Measurements from ENCODE around the gene TMBIM1. TPM values are rescaled to one million over a fixed set of nuclear protein-coding genes. Genes with fewer than 3 reads are reported as not detected.

The TMBIM1 gene
- 74.4 TPM for polyA plus RNA-seq (2013, experiment 1 of 2)
- 72.5 TPM for polyA plus RNA-seq (2013, experiment 2 of 2)

GRCh38 chr2:218292048-218293014 is at the start of gene TMBIM1:
Gene TMBIM1 (minus strand): TSS chr2:218292503. CDS start chr2:218282141, 10,362 bp downstream.
- Histone ChIP-seq H3K27ac (ENCODE audit: low read depth, low read length, severe bottlenecking) (no peak within 1 kb of the TSS), H3K9me3 (ENCODE audit: control insufficient read depth, low read length) (no peaks in the 10 kb centered on the region), H3K4me1 (ENCODE audit: control insufficient read depth, insufficient read depth, low read length, poor library complexity, severe bottlenecking) (peaks cover 37% of the 10 kb centered on the region), H3K4me3 (ENCODE audit: extremely low read depth, insufficient read depth, low read length, poor library complexity, severe bottlenecking) (peak within 1 kb of the TSS; percentile 51), H3K36me3 (ENCODE audit: control insufficient read depth, insufficient read depth, low read length) (no peaks in the 10 kb centered on the region)
- WGBS, 2 experiments (ENCODE audit: insufficient coverage in 2 of 2): 46% methylated on average over 23 to 30 of the region's 63 CpGs

- H3K27ac ChIP-seq (ENCODE audit: low read depth, low read length, severe bottlenecking): no peak overlapping the region
- no peaks in the 10 kb centered on the region for H3K9me3 ChIP-seq (ENCODE audit: control insufficient read depth, low read length)
- H3K36me3 ChIP-seq (ENCODE audit: control insufficient read depth, insufficient read depth, low read length): peaks cover 5% of the 10 kb centered on the region
- H3K4me1 ChIP-seq (ENCODE audit: control insufficient read depth, insufficient read depth, low read length, poor library complexity, severe bottlenecking): no peaks in the 10 kb centered on the region
- WGBS, 2 experiments (ENCODE audit: insufficient coverage in 2 of 2): 93 to 98% methylated on average over 7 to 8 of the region's 8 CpGs
- no peak overlapping the region for H3K4me3 ChIP-seq (ENCODE audit: extremely low read depth, insufficient read depth, low read length, poor library complexity, severe bottlenecking)
These were observed 49.1 kb upstream of the TMBIM1 start for GRCh38 chr2:218341381-218341780.

GRCh38 chr2:218340656-218341055 is 48.4 kb upstream of the TMBIM1 start:
- Histone ChIP-seq H3K27ac (ENCODE audit: low read depth, low read length, severe bottlenecking) (no peak overlapping the region), H3K4me3 (ENCODE audit: extremely low read depth, insufficient read depth, low read length, poor library complexity, severe bottlenecking) (no peak overlapping the region), H3K9me3 (ENCODE audit: control insufficient read depth, low read length) (no peaks in the 10 kb centered on the region), H3K4me1 (ENCODE audit: control insufficient read depth, insufficient read depth, low read length, poor library complexity, severe bottlenecking) (no peaks in the 10 kb centered on the region), H3K36me3 (ENCODE audit: control insufficient read depth, insufficient read depth, low read length) (peaks cover 5% of the 10 kb centered on the region)
- 93 to 100% methylated on average over 7 to 8 of the region's 9 CpGs for WGBS, 2 experiments (ENCODE audit: insufficient coverage in 2 of 2)

DNA sequence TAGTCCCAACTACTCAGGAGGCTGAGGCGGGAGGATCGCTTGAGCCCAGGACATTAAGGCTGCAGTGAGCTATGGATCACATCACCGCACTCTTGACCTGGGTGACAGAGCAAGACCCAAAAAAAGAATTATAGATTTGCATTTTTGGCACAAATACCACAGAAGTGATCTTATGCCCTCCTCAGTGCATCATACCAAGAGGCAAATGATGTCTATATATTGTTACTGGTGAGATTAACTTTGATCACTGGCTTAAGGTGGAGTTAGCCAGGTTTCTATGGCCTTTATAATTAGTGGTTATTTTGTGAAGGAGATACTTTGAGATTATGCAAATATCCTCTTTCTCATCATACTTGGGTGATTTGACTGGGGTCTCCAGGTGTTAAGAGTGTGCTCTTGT is 42.2 kb upstream of the TMBIM1 start:
- no peak overlapping the region for H3K4me3 ChIP-seq (ENCODE audit: extremely low read depth, insufficient read depth, low read length, poor library complexity, severe bottlenecking)
- no peaks in the 10 kb centered on the region for H3K36me3 ChIP-seq (ENCODE audit: control insufficient read depth, insufficient read depth, low read length)
- no peak overlapping the region for H3K27ac ChIP-seq (ENCODE audit: low read depth, low read length, severe bottlenecking)
- peaks cover 12% of the 10 kb centered on the region for H3K4me1 ChIP-seq (ENCODE audit: control insufficient read depth, insufficient read depth, low read length, poor library complexity, severe bottlenecking)
- 100% methylated on average over 2 to 3 of the region's 3 CpGs for WGBS, 2 experiments (ENCODE audit: insufficient coverage in 2 of 2)
- H3K9me3 ChIP-seq (ENCODE audit: control insufficient read depth, low read length): no peaks in the 10 kb centered on the region

GRCh38 chr2:218332920-218333645 is 40.8 kb upstream of the TMBIM1 start:
- H3K27ac ChIP-seq (ENCODE audit: low read depth, low read length, severe bottlenecking): peak overlapping the region; percentile 57
- no peak overlapping the region for H3K4me3 ChIP-seq (ENCODE audit: extremely low read depth, insufficient read depth, low read length, poor library complexity, severe bottlenecking)
- 82 to 84% methylated on average over 16 of the region's 16 CpGs for WGBS, 2 experiments (ENCODE audit: insufficient coverage in 2 of 2)
- no peaks in the 10 kb centered on the region for H3K9me3 ChIP-seq (ENCODE audit: control insufficient read depth, low read length)
- peaks cover 12% of the 10 kb centered on the region for H3K4me1 ChIP-seq (ENCODE audit: control insufficient read depth, insufficient read depth, low read length, poor library complexity, severe bottlenecking)
- H3K36me3 ChIP-seq (ENCODE audit: control insufficient read depth, insufficient read depth, low read length): no peaks in the 10 kb centered on the region

- 100% methylated on average over 1 of the region's 1 CpG for WGBS, 2 experiments (ENCODE audit: insufficient coverage in 2 of 2)
- Histone ChIP-seq H3K27ac (ENCODE audit: low read depth, low read length, severe bottlenecking) (no peak overlapping the region), H3K9me3 (ENCODE audit: control insufficient read depth, low read length) (no peaks in the 10 kb centered on the region), H3K36me3 (ENCODE audit: control insufficient read depth, insufficient read depth, low read length) (no peaks in the 10 kb centered on the region), H3K4me1 (ENCODE audit: control insufficient read depth, insufficient read depth, low read length, poor library complexity, severe bottlenecking) (peaks cover 12% of the 10 kb centered on the region), H3K4me3 (ENCODE audit: extremely low read depth, insufficient read depth, low read length, poor library complexity, severe bottlenecking) (no peak overlapping the region)
These were observed 40.0 kb upstream of the TMBIM1 start for GRCh38 chr2:218332288-218332687.

- WGBS, 2 experiments (ENCODE audit: insufficient coverage in 2 of 2): 89 to 93% methylated on average over 4 to 7 of the region's 8 CpGs
- Histone ChIP-seq H3K27ac (ENCODE audit: low read depth, low read length, severe bottlenecking) (no peak overlapping the region), H3K9me3 (ENCODE audit: control insufficient read depth, low read length) (no peaks in the 10 kb centered on the region), H3K4me1 (ENCODE audit: control insufficient read depth, insufficient read depth, low read length, poor library complexity, severe bottlenecking) (peaks cover 12% of the 10 kb centered on the region), H3K4me3 (ENCODE audit: extremely low read depth, insufficient read depth, low read length, poor library complexity, severe bottlenecking) (no peak overlapping the region), H3K36me3 (ENCODE audit: control insufficient read depth, insufficient read depth, low read length) (no peaks in the 10 kb centered on the region)
These were observed 39.4 kb upstream of the TMBIM1 start for GRCh38 chr2:218331745-218332144.

DNA sequence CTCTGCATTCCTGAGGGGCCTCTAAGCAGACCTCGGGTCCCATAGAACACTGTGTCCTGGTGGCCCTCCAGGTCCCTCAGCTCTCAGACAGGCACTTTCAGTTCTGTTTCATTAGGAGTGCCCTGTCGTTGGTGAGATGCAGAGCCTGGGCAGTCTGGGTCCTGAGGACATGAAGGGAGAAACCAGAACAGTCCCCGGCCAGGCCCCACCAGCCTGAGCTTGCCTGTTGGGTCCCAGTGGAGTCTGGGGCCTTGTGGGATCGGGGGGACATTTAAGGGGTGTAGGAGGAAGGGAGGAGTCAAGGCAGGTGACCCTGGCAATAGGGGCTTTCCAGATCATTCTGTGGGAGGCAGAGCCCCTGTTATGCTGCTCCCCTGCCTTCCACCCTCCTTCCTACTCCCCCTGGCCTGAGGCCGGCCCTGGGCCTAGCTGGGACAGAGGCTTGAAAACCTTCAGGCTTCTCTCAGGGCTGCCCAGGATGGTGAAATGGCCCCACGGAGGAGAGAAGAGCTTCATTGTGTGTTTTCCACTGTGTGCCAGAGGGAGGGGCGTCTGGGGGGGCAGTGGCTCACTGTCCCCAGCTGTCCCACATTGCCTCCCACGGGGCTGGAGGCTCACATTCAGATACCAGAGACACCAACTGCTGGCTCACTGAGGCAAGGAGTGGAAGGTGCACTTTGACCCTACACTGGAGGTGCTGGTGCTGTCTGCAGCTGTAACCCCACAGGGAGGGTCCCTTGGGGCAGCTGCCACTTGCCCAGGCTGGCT is 37.7 kb upstream of the TMBIM1 start:
- H3K27ac ChIP-seq (ENCODE audit: low read depth, low read length, severe bottlenecking): no peak overlapping the region
- no peak overlapping the region for H3K4me3 ChIP-seq (ENCODE audit: extremely low read depth, insufficient read depth, low read length, poor library complexity, severe bottlenecking)
- H3K4me1 ChIP-seq (ENCODE audit: control insufficient read depth, insufficient read depth, low read length, poor library complexity, severe bottlenecking): peaks cover 15% of the 10 kb centered on the region
- 82 to 87% methylated on average over 6 of the region's 8 CpGs for WGBS, 2 experiments (ENCODE audit: insufficient coverage in 2 of 2)
- no peaks in the 10 kb centered on the region for H3K36me3 ChIP-seq (ENCODE audit: control insufficient read depth, insufficient read depth, low read length)
- H3K9me3 ChIP-seq (ENCODE audit: control insufficient read depth, low read length): no peaks in the 10 kb centered on the region

DNA sequence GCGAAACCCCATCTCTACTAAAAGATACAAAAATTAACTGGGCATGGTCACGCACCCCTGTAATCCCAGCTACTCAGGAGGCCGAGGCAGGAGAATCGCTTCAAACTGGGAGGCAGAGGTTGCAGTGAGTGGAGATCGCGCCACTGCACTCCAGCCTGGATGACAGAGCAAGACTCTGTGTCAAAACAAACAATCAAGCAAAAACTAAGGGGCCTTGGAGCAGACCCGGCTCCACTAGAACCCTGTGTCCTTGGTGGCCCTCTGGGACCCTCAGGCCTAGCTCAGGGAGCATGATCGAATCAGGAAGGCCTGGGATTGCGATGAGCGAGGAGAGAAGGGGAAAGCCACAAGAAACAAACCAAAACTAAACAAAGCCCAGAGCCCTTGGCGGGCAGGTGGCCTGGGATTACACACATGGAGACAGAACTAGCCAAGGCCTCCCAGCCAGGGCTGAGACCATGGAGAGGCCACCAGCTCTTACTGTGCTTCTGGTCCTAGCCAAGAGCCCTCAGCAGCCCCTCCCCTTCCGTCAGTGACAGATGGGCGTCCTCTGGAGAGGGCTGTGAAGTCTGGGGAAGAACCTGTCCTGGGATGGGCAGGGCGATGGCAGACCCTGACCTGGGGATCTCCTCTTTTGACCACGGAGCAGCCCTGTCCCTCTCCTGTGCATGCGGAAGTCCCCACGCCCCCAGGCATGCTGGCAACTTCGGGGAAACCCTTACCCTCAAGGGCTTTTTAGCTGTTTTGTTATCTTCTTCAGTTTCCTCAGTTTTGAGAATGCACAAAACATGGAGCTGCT is 36.9 kb upstream of the TMBIM1 start:
- peaks cover 17% of the 10 kb centered on the region for H3K4me1 ChIP-seq (ENCODE audit: control insufficient read depth, insufficient read depth, low read length, poor library complexity, severe bottlenecking)
- H3K4me3 ChIP-seq (ENCODE audit: extremely low read depth, insufficient read depth, low read length, poor library complexity, severe bottlenecking): no peak overlapping the region
- H3K9me3 ChIP-seq (ENCODE audit: control insufficient read depth, low read length): no peaks in the 10 kb centered on the region
- no peaks in the 10 kb centered on the region for H3K36me3 ChIP-seq (ENCODE audit: control insufficient read depth, insufficient read depth, low read length)
- H3K27ac ChIP-seq (ENCODE audit: low read depth, low read length, severe bottlenecking): no peak overlapping the region
- WGBS, 2 experiments (ENCODE audit: insufficient coverage in 2 of 2): 87 to 88% methylated on average over 14 to 16 of the region's 18 CpGs

DNA sequence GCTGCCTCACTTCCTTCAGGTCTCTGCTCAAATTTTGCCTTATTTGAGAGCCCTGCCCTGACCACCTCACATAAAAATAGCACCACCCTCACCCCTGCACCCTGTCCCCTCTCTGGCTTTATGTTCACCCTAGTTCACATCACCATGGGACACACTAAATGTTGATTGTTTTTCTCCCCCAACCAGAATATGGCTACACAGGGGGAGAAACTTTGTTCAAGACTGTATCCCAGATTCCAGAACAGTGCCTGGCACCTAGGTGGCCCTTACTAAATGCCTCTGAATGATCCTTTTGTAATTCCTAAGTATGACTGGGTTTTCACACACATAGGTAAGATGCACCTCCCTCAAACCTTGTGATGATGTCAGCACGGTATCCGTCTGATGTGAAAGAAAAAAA is 36.0 kb upstream of the TMBIM1 start:
- H3K4me3 ChIP-seq (ENCODE audit: extremely low read depth, insufficient read depth, low read length, poor library complexity, severe bottlenecking): no peak overlapping the region
- H3K27ac ChIP-seq (ENCODE audit: low read depth, low read length, severe bottlenecking): no peak overlapping the region
- H3K36me3 ChIP-seq (ENCODE audit: control insufficient read depth, insufficient read depth, low read length): no peaks in the 10 kb centered on the region
- peaks cover 17% of the 10 kb centered on the region for H3K4me1 ChIP-seq (ENCODE audit: control insufficient read depth, insufficient read depth, low read length, poor library complexity, severe bottlenecking)
- WGBS, 2 experiments (ENCODE audit: insufficient coverage in 2 of 2): 86 to 100% methylated on average over 2 of the region's 2 CpGs
- H3K9me3 ChIP-seq (ENCODE audit: control insufficient read depth, low read length): no peaks in the 10 kb centered on the region
